Endothelial cell of umbilical vein (primary cell): ENCODE measurements around the gene NBEAL1. TPM values are rescaled to one million over a fixed set of nuclear protein-coding genes. Genes with fewer than 3 reads are reported as not detected.

Experiments
- BruUV-seq: library from RNA; stranded (reverse); fragments of 400-500 nt; replicated peaks from 2 replicates; lab custom pipeline; 2021; lab: Mats Ljungman, UMichigan
- CTCF ChIA-PET: fragments of 300-600, 350-600 bp; sonication (Branson Sonifier 250); formaldehyde crosslinking; loops from one replicate; lab custom pipeline; 2021; ENCODE audit warnings: antibody characterized with exemption, inconsistent platforms; lab: Charles Lee
- POLR2A ChIA-PET: fragments of 300-600, 350-600 bp; sonication (Branson Sonifier 250); formaldehyde crosslinking; loops from one replicate; lab custom pipeline; 2021; ENCODE audit warnings: antibody characterized with exemption, inconsistent platforms; lab: Charles Lee
- DNase-seq: peaks from one replicate; pipeline ENCODE4 v3.0.0-alpha.2; 2011; ENCODE audit warnings: low read depth, low spot score
- FAIRE-seq: peaks from 2 replicates; lab custom pipeline; 2011; peaks lifted over from hg19 to GRCh38; lab: Jason Lieb, UNC
- H2AFZ ChIP-seq: 2 replicates; pipeline ENCODE4 v1.6.0; 2012; ENCODE audit warnings: low read depth, low read length, control low read depth, inconsistent platforms
- H3K27ac ChIP-seq: 2 replicates; pipeline ENCODE4 v1.5.1; 2011; ENCODE audit warnings: low read depth, mild to moderate bottlenecking, control low read depth, low read length, moderate library complexity; ENCODE audit not compliant: insufficient read depth
- H3K27me3 ChIP-seq, 2 experiments: 2 replicates each; pipeline versions ENCODE4 v1.6.0 to v1.6.1; 2011; ENCODE audit warnings: low read length in 2 of 2, mixed read lengths in 1 of 2; ENCODE audit not compliant: control insufficient read depth in 2 of 2, insufficient read depth in 2 of 2
- H3K36me3 ChIP-seq, 2 experiments: 2 replicates in 1 of 2; 3 replicates in 1 of 2; pipeline ENCODE4 v1.5.1; 2011; ENCODE audit warnings: low read length in 2 of 2, mild to moderate bottlenecking in 1 of 2, moderate library complexity in 1 of 2; ENCODE audit not compliant: control insufficient read depth in 2 of 2, insufficient read depth in 2 of 2; ENCODE audit errors: extremely low read depth in 1 of 2
- H3K4me1 ChIP-seq: 3 replicates; pipeline ENCODE4 v1.5.1; 2011; ENCODE audit warnings: mild to moderate bottlenecking, low read length; ENCODE audit not compliant: control insufficient read depth, insufficient read depth; ENCODE audit errors: extremely low read depth
- H3K4me2 ChIP-seq: 2 replicates; pipeline ENCODE4 v1.6.1; 2011; ENCODE audit warnings: low read length, control low read depth, mixed read lengths; ENCODE audit not compliant: insufficient read depth
- H3K4me3 ChIP-seq, 3 experiments: fragments of 200-600 bp in 1 of 3; sonication (generic), shearing (Covaris generic) in 1 of 3; replicated peaks in 1 of 3; 2 replicates each; pipeline ENCODE4 v1.5.1; 2011 to 2016; ENCODE audit warnings: control low read depth in 3 of 3, low read length in 3 of 3, mild to moderate bottlenecking in 2 of 3, inconsistent platforms in 1 of 3, low read depth in 1 of 3, moderate library complexity in 1 of 3; ENCODE audit not compliant: insufficient read depth in 1 of 3
- H3K79me2 ChIP-seq: 2 replicates; pipeline ENCODE4 v1.6.0; 2012; ENCODE audit warnings: low read length, inconsistent platforms; ENCODE audit not compliant: control insufficient read depth, insufficient read depth
- H3K9ac ChIP-seq: replicated peaks from 2 replicates; pipeline ENCODE3; 2011; ENCODE audit warnings: low read length, control low read depth; ENCODE audit not compliant: insufficient read depth; ENCODE audit errors: extremely low read depth
- H3K9me1 ChIP-seq: replicated peaks from 3 replicates; pipeline ENCODE4 v1.6.0; 2011; ENCODE audit warnings: mild to moderate bottlenecking, low read length; ENCODE audit not compliant: control insufficient read depth, insufficient read depth; ENCODE audit errors: extremely low read depth
- H3K9me3 ChIP-seq: replicated peaks from 2 replicates; pipeline ENCODE4 v1.5.1; 2012; ENCODE audit warnings: low read length, inconsistent platforms; ENCODE audit not compliant: control insufficient read depth, insufficient read depth
- H4K20me1 ChIP-seq: replicated peaks from 2 replicates; pipeline ENCODE3; 2011; ENCODE audit warnings: mild to moderate bottlenecking, low read length; ENCODE audit not compliant: control insufficient read depth, insufficient read depth; ENCODE audit errors: extremely low read depth
- CTCF ChIP-seq, 2 donors: IDR thresholded peaks; 1 replicate in 1 of 2; 2 replicates in 1 of 2; pipeline ENCODE4 v1.5.1; 2011; ENCODE audit warnings: low read length in 2 of 2, mild to moderate bottlenecking in 2 of 2, moderate library complexity in 2 of 2, control low read depth in 1 of 2, inconsistent platforms in 1 of 2, low read depth in 1 of 2; ENCODE audit not compliant: insufficient read depth in 1 of 2; ENCODE audit errors: extremely low read depth in 1 of 2
- EZH2 ChIP-seq: IDR thresholded peaks from 2 replicates; pipeline ENCODE4 v1.6.1; 2012; ENCODE audit warnings: borderline replicate concordance, low read depth, mild to moderate bottlenecking, moderate library complexity, low read length, inconsistent platforms; ENCODE audit not compliant: severe bottlenecking
- JUN ChIP-seq: IDR thresholded peaks from 2 replicates; pipeline ENCODE4 v1.6.1; 2011; ENCODE audit warnings: borderline replicate concordance, low read depth; ENCODE audit not compliant: insufficient read length, insufficient read depth
- MAX ChIP-seq: IDR thresholded peaks from 2 replicates; pipeline ENCODE4 v1.6.1; 2011; ENCODE audit not compliant: insufficient read depth, insufficient read length
- MYC ChIP-seq: IDR thresholded peaks from one replicate; pipeline ENCODE4 v1.6.1; 2011; ENCODE audit warnings: mild to moderate bottlenecking, low read depth, low read length
- POLR2A ChIP-seq: IDR thresholded peaks from 2 replicates; pipeline ENCODE4 v1.6.1; 2012; ENCODE audit warnings: low read depth, mild to moderate bottlenecking, control low read depth, low read length
- POLR2AphosphoS5 ChIP-seq: IDR thresholded peaks from 2 replicates; pipeline ENCODE4 v1.6.1; 2012; ENCODE audit warnings: low read depth, mild to moderate bottlenecking, control low read depth, low read length, moderate library complexity; ENCODE audit not compliant: insufficient read depth
- dilution Hi-C: fragments of 300-500 bp; cut with MboI; formaldehyde crosslinking; loops from one replicate; pipeline ENCODE4 v1.15.0; 2019; ENCODE audit warnings: low sequenced_read_pairs; ENCODE audit not compliant: extremely low pct_ligation_motif_present
- intact Hi-C: fragments of 100-400 bp; cut with micrococcal nuclease; formaldehyde crosslinking; loops from one replicate; pipeline ENCODE4 v1.10.0; 2022
- polyA plus RNA-seq, 4 experiments: library from polyadenylated mRNA; depleted of rRNA in 3 of 4; stranded (reverse) in 3 of 4; unstranded in 1 of 4; fragments of >200 nt; gene quantifications; 2 replicates each; pipeline versions ENCODE4 v1.2.1 to v1.2.3, GENCODE V29; 2011 to 2012; ENCODE audit warnings: missing spikeins in 1 of 4
- total RNA-seq: library from RNA; stranded (reverse); gene quantifications from 2 replicates; pipeline ENCODE4 v1.2.3, GENCODE V29; 2021

Gene NBEAL1
- total and polyA plus RNA-seq, 2 donors (not counting 3 experiments of a cell fraction or from before 2014, with no cell fraction given): 2.1 to 23.3 TPM

GRCh38 chr2:203003716-203004115 is 11.0 kb upstream of the NBEAL1 start:
- Histone ChIP-seq H3K36me3 (no peaks in the 10 kb centered on the region), H3K9ac (no peak overlapping the region), H3K9me3 (no peaks in the 10 kb centered on the region), H3K27me3 (no peaks in the 10 kb centered on the region), H3K79me2 (no peaks in the 10 kb centered on the region), H3K27ac (no peak overlapping the region), H3K4me2 (no peak overlapping the region), H2AFZ (no peak overlapping the region), H4K20me1 (no peaks in the 10 kb centered on the region), H3K4me1 (no peaks in the 10 kb centered on the region), H3K9me1 (no peaks in the 10 kb centered on the region), H3K4me3 (no peak overlapping the region)
- TF ChIP-seq JUN (no peak), CTCF (IDR thresholded peaks at IDR 0.05; ENCODE audit: extremely low read depth in 1 of 2, insufficient read depth in 1 of 2, low read depth in 1 of 2, low read length in 2 of 2) (no peak), EZH2 (no peak), MYC (no peak), MAX (no peak), POLR2A (no peak), POLR2AphosphoS5 (no peak)
- ChIA-PET POLR2A (no interaction called here), CTCF (no interaction called here)
- dilution Hi-C loops: no loop called here
- FAIRE-seq: no peak
- no peak for DNase-seq
- intact Hi-C loops: no loop called here
- BruUV-seq: no TSS peak
